Neural progenitor cell (in vitro differentiated cells): Measurements from ENCODE around the gene GFPT2. TPM values are rescaled to one million over a fixed set of nuclear protein-coding genes. Genes with fewer than 3 reads are reported as not detected.

Experiments
- DNase-seq: peaks from one replicate; pipeline ENCODE4 v3.0.0-alpha.2; 2016; ENCODE audit warnings: low spot score
- H2AFZ ChIP-seq: fragments of 200-600 bp; sonication (generic); replicated peaks from 2 replicates; pipeline ENCODE4 v1.6.1; 2016; ENCODE audit warnings: antibody characterized with exemption
- H3F3A ChIP-seq: fragments of 200-600 bp; sonication (generic); 2 replicates; pipeline ENCODE4 v1.6.1; 2016; ENCODE audit warnings: antibody characterized with exemption, low read depth
- H3K27ac ChIP-seq: fragments of 200-600 bp; sonication (generic); 2 replicates; pipeline ENCODE4 v1.5.1; 2016; ENCODE audit warnings: mild to moderate bottlenecking
- H3K27me3 ChIP-seq: fragments of 200-600 bp; sonication (generic); 2 replicates; pipeline ENCODE4 v1.6.1; 2016; ENCODE audit warnings: mild to moderate bottlenecking, moderate library complexity
- H3K36me3 ChIP-seq: fragments of 200-600 bp; sonication (generic); 2 replicates; pipeline ENCODE4 v1.5.1; 2016
- H3K4me1 ChIP-seq: fragments of 200-600 bp; sonication (generic); 2 replicates; pipeline ENCODE4 v1.6.1; 2016; ENCODE audit warnings: mixed run types
- H3K4me2 ChIP-seq: fragments of 200-600 bp; sonication (generic); 2 replicates; pipeline ENCODE4 v1.6.1; 2016
- H3K4me3 ChIP-seq: fragments of 200-600 bp; sonication (generic); 2 replicates; pipeline ENCODE4 v1.5.1; 2016
- H3K79me2 ChIP-seq: fragments of 200-600 bp; sonication (generic); 2 replicates; pipeline ENCODE4 v1.6.1; 2016; ENCODE audit warnings: low read depth
- H3K9ac ChIP-seq: fragments of 200-600 bp; sonication (generic); 2 replicates; pipeline ENCODE4 v1.6.1; 2016
- H3K9me3 ChIP-seq: fragments of 200-600 bp; sonication (generic); 2 replicates; pipeline ENCODE4 v1.5.1; 2016; ENCODE audit warnings: low read depth
- H4K20me1 ChIP-seq: fragments of 200-600 bp; sonication (generic); 2 replicates; pipeline ENCODE4 v1.6.1; 2016; ENCODE audit warnings: low read depth
- H3K27ac Mint-ChIP-seq: 3 replicates; pipeline ENCODE4 v1.8.0; 2021; ENCODE audit warnings: mixed read lengths
- H3K27me3 Mint-ChIP-seq: 2 replicates; pipeline ENCODE4 v1.8.0; 2022; ENCODE audit warnings: low read depth, mild to moderate bottlenecking, inconsistent platforms, moderate library complexity, mixed read lengths; ENCODE audit not compliant: insufficient read depth
- H3K36me3 Mint-ChIP-seq: 3 replicates; pipeline ENCODE4 v1.8.0; 2021; ENCODE audit warnings: mixed read lengths
- H3K4me1 Mint-ChIP-seq: 3 replicates; pipeline ENCODE4 v1.8.0; 2021; ENCODE audit warnings: mixed read lengths
- H3K4me3 Mint-ChIP-seq: 3 replicates; pipeline ENCODE4 v1.8.0; 2021; ENCODE audit warnings: mild to moderate bottlenecking, moderate library complexity, mixed read lengths
- H3K9me3 Mint-ChIP-seq: 3 replicates; pipeline ENCODE4 v1.8.0; 2020; ENCODE audit warnings: mixed read lengths
- EZH2 ChIP-seq: fragments of 200-600 bp; sonication (generic); IDR thresholded peaks from 2 replicates; pipeline ENCODE4 v1.6.1; 2017; ENCODE audit warnings: antibody characterized with exemption, mild to moderate bottlenecking, moderate library complexity
- EZH2phosphoT487 ChIP-seq: fragments of 200-600 bp; sonication (generic); IDR thresholded peaks from 2 replicates; pipeline ENCODE4 v1.6.1; 2017; ENCODE audit warnings: antibody characterized with exemption
- total RNA-seq: library from RNA; depleted of rRNA; stranded (reverse); fragments of >200 nt; gene quantifications from 2 replicates; pipeline ENCODE4 v1.2.3, GENCODE V29; 2015; ENCODE audit warnings: low replicate concordance
- TF ChIP-seq, protein P1 (sequence below): fragments of 200-600 bp; sonication (generic); IDR thresholded peaks from 2 replicates; pipeline ENCODE4 v1.5.1; 2017; ENCODE audit warnings: antibody characterized with exemption, mild to moderate bottlenecking

Gene GFPT2
- total RNA-seq, 1 donor from 2014 or later = 18.9 TPM

DNA sequence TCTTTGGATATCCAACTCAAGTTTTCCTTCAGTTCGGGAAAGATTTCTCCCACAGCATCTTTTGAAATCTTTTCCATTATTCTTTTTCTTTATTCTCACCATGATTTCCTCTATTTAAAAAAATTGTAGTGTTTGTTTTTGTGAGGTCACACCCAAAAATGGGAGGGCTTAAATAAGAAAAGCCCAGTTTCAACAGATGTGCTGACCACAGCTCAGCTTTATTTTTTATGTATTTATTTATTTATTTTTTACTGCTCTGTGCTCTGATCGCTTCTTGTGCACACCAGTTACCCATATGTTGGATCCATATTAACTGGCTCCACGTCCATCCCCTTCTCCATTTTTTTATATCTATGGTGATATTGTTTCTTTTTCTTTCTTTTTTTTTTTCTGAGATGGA, 20.3 kb downstream of the GFPT2 start:
- Histone ChIP-seq H3K9ac (no peak overlapping the region), H3K36me3 (no peaks in the 10 kb centered on the region), H3K4me1 (peaks cover 17% of the 10 kb centered on the region), H2AFZ (no peak overlapping the region), H3K27me3 (no peaks in the 10 kb centered on the region), H4K20me1 (no peaks in the 10 kb centered on the region), H3K9me3 (no peaks in the 10 kb centered on the region), H3K4me3 (no peak overlapping the region), H3K4me2 (no peak overlapping the region), H3F3A (peaks cover 22% of the 10 kb centered on the region), H3K79me2 (no peaks in the 10 kb centered on the region), H3K27ac (no peak overlapping the region)
- H3K36me3 Mint-ChIP-seq = peaks cover 36% of the 10 kb centered on the region
- peaks cover 3% of the 10 kb centered on the region for H3K9me3 Mint-ChIP-seq
- H3K27ac Mint-ChIP-seq = no peak overlapping the region
- DNase-seq = no peak
- TF ChIP-seq EZH2 = no peak
- no peak for TF ChIP-seq EZH2phosphoT487
- TF ChIP-seq, protein P1, sequence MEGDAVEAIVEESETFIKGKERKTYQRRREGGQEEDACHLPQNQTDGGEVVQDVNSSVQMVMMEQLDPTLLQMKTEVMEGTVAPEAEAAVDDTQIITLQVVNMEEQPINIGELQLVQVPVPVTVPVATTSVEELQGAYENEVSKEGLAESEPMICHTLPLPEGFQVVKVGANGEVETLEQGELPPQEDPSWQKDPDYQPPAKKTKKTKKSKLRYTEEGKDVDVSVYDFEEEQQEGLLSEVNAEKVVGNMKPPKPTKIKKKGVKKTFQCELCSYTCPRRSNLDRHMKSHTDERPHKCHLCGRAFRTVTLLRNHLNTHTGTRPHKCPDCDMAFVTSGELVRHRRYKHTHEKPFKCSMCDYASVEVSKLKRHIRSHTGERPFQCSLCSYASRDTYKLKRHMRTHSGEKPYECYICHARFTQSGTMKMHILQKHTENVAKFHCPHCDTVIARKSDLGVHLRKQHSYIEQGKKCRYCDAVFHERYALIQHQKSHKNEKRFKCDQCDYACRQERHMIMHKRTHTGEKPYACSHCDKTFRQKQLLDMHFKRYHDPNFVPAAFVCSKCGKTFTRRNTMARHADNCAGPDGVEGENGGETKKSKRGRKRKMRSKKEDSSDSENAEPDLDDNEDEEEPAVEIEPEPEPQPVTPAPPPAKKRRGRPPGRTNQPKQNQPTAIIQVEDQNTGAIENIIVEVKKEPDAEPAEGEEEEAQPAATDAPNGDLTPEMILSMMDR = no peak
- H3K4me3 Mint-ChIP-seq = peak overlapping the region; percentile 10
- H3K27me3 Mint-ChIP-seq = peaks cover 7% of the 10 kb centered on the region
- peaks cover 21% of the 10 kb centered on the region for H3K4me1 Mint-ChIP-seq

GRCh38 chr5:180332051-180332517, 21.1 kb downstream of the GFPT2 start:
- Mint-ChIP-seq H3K4me3 (peak overlapping the region; percentile 52), H3K9me3 (peaks cover 3% of the 10 kb centered on the region), H3K36me3 (peaks cover 36% of the 10 kb centered on the region), H3K27ac (no peak overlapping the region), H3K27me3 (peaks cover 3% of the 10 kb centered on the region), H3K4me1 (peaks cover 21% of the 10 kb centered on the region)
- peak overlapping the region; percentile 57 for H3K4me2 ChIP-seq
- H3K27me3 ChIP-seq = no peaks in the 10 kb centered on the region
- H3K4me1 ChIP-seq = peaks cover 17% of the 10 kb centered on the region
- peak overlapping the region; percentile 13 for H3K4me3 ChIP-seq
- TF ChIP-seq, protein P1 = peak; percentile 40
- no peak for TF ChIP-seq EZH2
- no peak for TF ChIP-seq EZH2phosphoT487
- peak overlapping the region; percentile 87 for H3K27ac ChIP-seq
- no peaks in the 10 kb centered on the region for H3K36me3 ChIP-seq
- no peaks in the 10 kb centered on the region for H3K79me2 ChIP-seq
- peaks cover 22% of the 10 kb centered on the region for H3F3A ChIP-seq
- H4K20me1 ChIP-seq = no peaks in the 10 kb centered on the region
- no peak overlapping the region for H2AFZ ChIP-seq
- H3K9me3 ChIP-seq = no peaks in the 10 kb centered on the region
- peak; percentile 80 for DNase-seq
- no peak overlapping the region for H3K9ac ChIP-seq

- H3K4me1 Mint-ChIP-seq = peaks cover 21% of the 10 kb centered on the region
- peak overlapping the region; percentile 87 for H3K27ac ChIP-seq
- H3K9me3 Mint-ChIP-seq = peaks cover 3% of the 10 kb centered on the region
- H3F3A ChIP-seq = peaks cover 22% of the 10 kb centered on the region
- DNase-seq = peak; percentile 85
- H3K4me3 ChIP-seq = peak overlapping the region; percentile 13
- no peaks in the 10 kb centered on the region for H3K36me3 ChIP-seq
- H3K4me2 ChIP-seq = peak overlapping the region; percentile 57
- H2AFZ ChIP-seq = no peak overlapping the region
- TF ChIP-seq, protein P1 = no peak
- no peak for TF ChIP-seq EZH2
- no peak for TF ChIP-seq EZH2phosphoT487
- peaks cover 17% of the 10 kb centered on the region for H3K4me1 ChIP-seq
- H3K36me3 Mint-ChIP-seq = peaks cover 34% of the 10 kb centered on the region
- no peak overlapping the region for H3K9ac ChIP-seq
- H3K79me2 ChIP-seq = no peaks in the 10 kb centered on the region
- H4K20me1 ChIP-seq = no peaks in the 10 kb centered on the region
- peak overlapping the region; percentile 11 for H3K4me3 Mint-ChIP-seq
- H3K27me3 ChIP-seq = no peaks in the 10 kb centered on the region
- H3K27me3 Mint-ChIP-seq = peaks cover 2% of the 10 kb centered on the region
- peak overlapping the region; percentile 91 for H3K27ac Mint-ChIP-seq
- H3K9me3 ChIP-seq = no peaks in the 10 kb centered on the region
Observed at GRCh38 chr5:180331647-180331950, 21.5 kb downstream of the GFPT2 start.
